ENCODE results near the gene RALA.

- TF ChIP-seq CTCF (IDR thresholded peaks at IDR 0.05 in 8 of 11, conservative IDR thresholded peaks at IDR 0.05 in 3 of 11) (no peak), POLR2A (IDR thresholded peaks at IDR 0.05) (no peak), POLR2AphosphoS5 (IDR thresholded peaks at IDR 0.05) (no peak)
These were observed 72.6 kb downstream of the RALA start for GRCh38 chr7:39695852-39696586.
